Stimulated activated naive CD4-positive, alpha-beta T cell treated with Interleukin-2 at 50 U/mL for 16 hours (primary cell): ENCODE data around the gene SCN9A.

Experiments used
- DNase-seq: peaks from one replicate; lab custom pipeline; 2025; lab: John Stamatoyannopoulos, UW

Gene SCN9A

DNA sequence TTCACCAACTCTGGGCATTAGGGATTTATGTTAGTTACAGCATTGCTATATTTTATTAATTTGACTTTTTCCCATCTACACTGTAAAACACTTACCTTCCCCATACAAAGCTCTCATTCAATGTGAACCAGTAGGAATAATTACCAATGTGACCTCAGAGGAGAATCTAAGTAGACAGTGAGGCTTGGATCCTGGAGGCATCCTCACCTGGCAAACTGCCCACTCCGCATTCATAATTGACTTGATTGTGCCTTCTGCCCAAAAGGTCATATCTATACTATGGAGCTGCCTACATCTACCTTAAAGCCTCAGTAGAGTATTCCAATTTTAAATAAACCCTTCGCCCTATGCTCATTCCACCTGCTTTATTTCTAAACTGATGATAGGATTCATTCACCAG is 202.5 kb downstream of the SCN9A start:
- DNase-seq, result no peak

DNA sequence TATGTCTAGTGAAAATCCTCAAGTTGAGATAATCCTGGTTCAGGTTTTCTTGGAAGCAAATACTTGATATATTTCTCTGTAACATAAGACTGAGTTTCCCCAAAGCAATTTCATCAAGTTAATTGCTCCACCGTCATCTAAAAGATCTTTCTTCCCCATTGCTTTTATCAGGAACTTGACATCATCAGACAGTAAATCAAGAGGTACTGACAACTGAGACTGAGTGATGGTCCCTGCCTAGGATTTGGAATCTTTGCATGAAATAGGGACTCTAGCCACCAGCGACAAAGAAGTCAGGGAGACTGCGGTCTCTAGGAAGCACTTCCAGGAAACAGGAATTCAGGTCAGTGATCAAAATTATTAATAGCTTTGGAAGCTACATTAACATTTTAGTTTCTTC is 204.5 kb downstream of the SCN9A start:
- no peak for DNase-seq

DNA sequence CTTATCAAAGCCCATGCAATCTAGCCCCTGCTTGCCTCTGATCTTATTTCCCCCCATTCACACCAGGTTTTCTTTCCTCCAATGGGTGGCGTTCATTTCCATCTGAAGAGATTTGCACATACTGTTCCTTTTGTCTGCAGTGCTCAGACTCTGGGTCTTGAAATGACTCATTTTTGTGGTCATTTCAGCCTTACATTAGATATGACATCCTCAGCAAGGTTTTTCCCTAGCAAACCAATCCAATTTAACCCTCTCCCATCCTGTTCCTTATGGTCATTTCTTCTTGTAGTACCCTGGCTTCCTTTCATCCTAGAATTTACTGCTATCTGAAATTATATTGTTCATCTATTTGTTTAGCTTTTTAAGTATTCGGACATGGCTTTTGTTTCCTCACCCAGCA is 205.4 kb downstream of the SCN9A start:
- DNase-seq, result no peak

DNA sequence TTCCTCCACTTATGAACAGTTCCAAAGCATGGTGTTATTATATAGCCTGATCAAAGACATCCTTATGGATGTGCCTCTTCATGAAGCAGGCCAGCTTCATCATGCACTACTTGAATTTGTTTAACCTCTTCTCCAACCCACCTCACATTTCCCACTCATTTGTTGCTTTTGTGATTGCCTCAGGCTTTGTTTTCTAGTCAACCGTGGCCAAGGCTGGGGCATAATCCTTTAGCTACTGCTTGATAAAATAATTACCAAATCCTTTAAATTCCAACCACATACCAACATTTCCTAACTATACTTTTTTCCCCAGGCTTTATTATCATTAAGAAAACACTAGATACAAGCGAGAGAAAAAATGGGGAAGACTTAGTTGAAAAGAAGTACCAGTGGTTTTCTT is 208.3 kb downstream of the SCN9A start:
- no peak for DNase-seq

- no peak for DNase-seq
Measured at GRCh38 chr2:166163775-166164174, 212.0 kb downstream of the SCN9A start.

DNA sequence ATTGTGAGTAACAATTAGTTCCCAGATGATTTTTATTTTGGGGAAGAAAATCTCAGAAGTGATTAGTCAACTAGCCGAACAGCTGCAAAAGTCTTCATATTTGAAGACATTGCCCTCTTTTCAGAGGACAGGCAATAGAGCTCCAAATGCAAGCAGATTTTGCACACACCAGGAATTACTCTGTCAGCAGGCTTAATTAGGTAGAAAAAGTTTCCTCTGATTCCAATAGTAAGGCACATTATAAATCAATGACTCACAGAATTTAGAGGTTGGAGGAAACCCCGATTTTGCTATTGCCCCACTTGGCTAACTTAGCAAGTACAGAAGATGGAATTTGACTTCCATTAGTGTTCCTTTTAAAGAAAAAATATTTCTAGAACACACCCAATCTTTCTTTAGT is 217.2 kb downstream of the SCN9A start:
- DNase-seq, result no peak

- DNase-seq, result no peak
Measured at GRCh38 chr2:166157578-166157977, 218.2 kb downstream of the SCN9A start.

- DNase-seq, result no peak
Measured at GRCh38 chr2:166156985-166157490, 218.7 kb downstream of the SCN9A start.

GRCh38 chr2:166155589-166155988 is 220.2 kb downstream of the SCN9A start:
- no peak for DNase-seq

GRCh38 chr2:166154685-166155338 is 220.9 kb downstream of the SCN9A start:
- no peak for DNase-seq

DNA sequence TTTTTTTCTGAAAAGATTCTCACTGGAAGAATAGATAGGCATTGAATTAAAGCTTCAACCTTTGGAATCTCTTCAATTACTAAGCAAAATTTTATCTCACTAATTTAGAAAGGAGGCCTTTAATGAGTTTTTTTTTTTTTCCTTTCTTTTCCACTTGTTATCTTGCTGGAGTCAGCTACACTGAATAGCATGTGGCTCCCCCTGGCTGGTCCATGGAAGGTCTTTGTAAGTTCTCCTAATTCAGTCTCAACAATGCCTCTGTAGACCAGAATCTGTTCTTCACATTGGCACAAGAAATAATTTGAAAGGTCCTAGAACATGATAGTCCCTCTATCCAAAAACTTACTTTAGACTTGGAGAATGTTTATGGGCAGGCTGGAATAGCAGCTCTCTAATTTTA is 223.7 kb downstream of the SCN9A start:
- DNase-seq, result no peak

DNA sequence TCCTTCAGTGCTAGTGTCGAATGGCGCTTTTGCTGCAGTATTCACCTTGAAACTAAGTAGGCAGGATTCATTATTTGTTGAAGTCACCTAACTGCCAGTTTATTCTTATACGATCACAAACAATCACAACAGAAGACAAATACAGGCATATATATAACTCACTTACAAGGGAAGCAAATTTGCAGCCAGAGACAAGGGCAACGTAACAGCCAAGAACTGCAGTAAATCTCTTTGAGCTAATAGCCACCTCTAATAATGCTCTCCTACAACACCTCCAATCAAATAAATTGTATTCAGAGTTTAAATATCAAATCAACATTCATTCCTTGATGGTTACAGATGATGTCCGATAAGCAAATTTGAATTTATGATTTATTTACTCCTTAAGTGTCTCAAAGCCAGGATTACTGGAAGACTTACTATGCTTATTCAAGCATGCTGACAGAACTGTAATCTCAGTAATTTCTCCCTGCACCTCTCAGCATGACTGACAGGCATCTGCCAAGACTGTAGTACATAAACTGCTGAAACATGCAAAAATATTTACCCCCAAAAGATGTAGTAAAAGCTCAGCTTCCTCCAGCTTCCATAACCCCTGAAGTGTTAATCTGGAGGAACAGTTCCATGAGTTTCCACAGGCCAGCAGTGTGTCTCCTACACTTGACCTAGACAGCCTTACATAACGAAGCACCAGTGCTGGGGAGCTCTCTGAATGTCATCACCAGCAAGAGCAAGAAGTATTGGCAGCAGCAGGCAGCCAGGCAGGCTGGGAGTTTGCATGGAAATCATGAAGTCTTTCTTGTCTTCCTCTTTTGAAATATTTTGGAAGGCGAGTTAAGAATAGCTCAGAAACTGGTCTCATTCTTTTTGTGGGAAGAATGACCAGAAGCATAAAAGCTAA is 227.0 kb downstream of the SCN9A start:
- no peak for DNase-seq

- no peak for DNase-seq
Measured at GRCh38 chr2:166147883-166148282, 227.9 kb downstream of the SCN9A start.
